Naive thymus-derived CD8-positive, alpha-beta T cell (primary cell): ENCODE results near the gene TOR1A. TPM values are rescaled to one million over a fixed set of nuclear protein-coding genes. Genes with fewer than 3 reads are reported as not detected.

Experiments used
- ATAC-seq, 2 donors: fragments of 150-1000 bp; cut with Tn5 transposase in 1 of 2; sonication (Bioruptor Pico), chemical (Tn5 transposase) in 1 of 2; 1 replicate in 1 of 2; 2 replicates in 1 of 2; pipeline ENCODE4 v1.10.0; 2021; ENCODE audit warnings: mild to moderate bottlenecking in 2 of 2, moderate library complexity in 2 of 2
- POLR2A ChIA-PET: fragments of 350-600 bp; sonication (Branson Sonifier 250); formaldehyde crosslinking; loops from one replicate; lab custom pipeline; 2021; ENCODE audit warnings: antibody characterized with exemption; lab: Charles Lee
- DNase-seq, 10 donors: peaks; one replicate each; pipeline versions ENCODE4 v3.0.0 to v3.0.0-alpha.2; 2020 to 2022
- H3K27ac Mint-ChIP-seq, 10 donors: one replicate each; pipeline ENCODE4 v1.8.0; 2020 to 2022; ENCODE audit warnings: mild to moderate bottlenecking in 10 of 10, mixed read lengths in 10 of 10, moderate library complexity in 4 of 10, inconsistent platforms in 1 of 10
- H3K27me3 Mint-ChIP-seq, 5 donors: one replicate each; pipeline ENCODE4 v1.8.0; 2021 to 2022; ENCODE audit warnings: mixed read lengths in 5 of 5
- H3K36me3 Mint-ChIP-seq, 3 donors: one replicate each; pipeline ENCODE4 v1.8.0; 2020 to 2022; ENCODE audit warnings: mixed read lengths in 3 of 3, mild to moderate bottlenecking in 2 of 3, inconsistent platforms in 1 of 3
- H3K4me1 Mint-ChIP-seq, 4 donors: one replicate each; pipeline ENCODE4 v1.8.0; 2021 to 2022; ENCODE audit warnings: mixed read lengths in 4 of 4
- H3K4me3 Mint-ChIP-seq, 10 donors: one replicate each; pipeline ENCODE4 v1.8.0; 2020 to 2022; ENCODE audit warnings: mild to moderate bottlenecking in 10 of 10, mixed read lengths in 10 of 10, moderate library complexity in 6 of 10, inconsistent platforms in 1 of 10
- H3K9me3 Mint-ChIP-seq, 9 donors: one replicate each; pipeline ENCODE4 v1.8.0; 2020 to 2022; ENCODE audit warnings: mixed read lengths in 9 of 9, mild to moderate bottlenecking in 3 of 9, inconsistent platforms in 1 of 9, moderate library complexity in 1 of 9
- polyA plus RNA-seq, 3 donors: library from polyadenylated mRNA; unstranded; fragments of 300-500 nt; fragmentation: Illumina TruSeq; gene quantifications; one replicate each; pipeline ENCODE4 v1.2.3, GENCODE V29; 2021
- total RNA-seq, 8 experiments: library from RNA in 2 of 8; stranded (reverse) in 2 of 8; gene quantifications; one replicate each; pipeline ENCODE4 v1.2.3 and lab custom pipeline; 2021 to 2026

TOR1A gene
- total and polyA plus RNA-seq, 5 experiments from 2014 or later, result 33.4 to 55.0 (median 42.6) TPM

DNA sequence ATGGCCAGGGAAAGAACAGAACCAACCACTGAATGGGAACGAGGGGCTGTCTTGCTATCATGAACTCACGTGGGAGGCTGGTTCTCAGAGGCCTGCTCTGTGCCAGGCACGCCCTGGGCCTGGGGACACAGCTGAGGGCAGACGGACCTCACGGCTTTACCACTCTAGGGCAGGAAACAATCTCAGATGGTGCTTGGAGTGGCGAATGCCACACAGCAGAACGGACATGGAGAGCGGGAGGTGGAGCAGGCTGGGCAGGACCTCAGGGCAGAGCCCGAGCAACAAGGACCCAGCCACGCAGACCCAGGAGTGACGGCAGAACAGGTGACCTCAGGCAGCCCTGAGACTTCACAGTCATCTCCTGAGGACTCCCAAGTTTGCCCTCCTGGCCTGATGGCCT, 8.7 kb downstream of the TOR1A start:
- DNase-seq, result no peak
- POLR2A ChIA-PET, result no interaction called here
- H3K27me3 Mint-ChIP-seq, result no peaks in the 10 kb centered on the region
- H3K4me3 Mint-ChIP-seq, result no peak overlapping the region
- peaks cover 8 to 29% (median 20%) of the 10 kb centered on the region in 4 donors for H3K4me1 Mint-ChIP-seq
- no peaks in the 10 kb centered on the region for H3K9me3 Mint-ChIP-seq
- no peak for ATAC-seq
- H3K27ac Mint-ChIP-seq, result peak overlapping the region in 4 of 10 donors; percentile 21 to 89 (median 57)
- peaks cover 0 to 86% (median 13%) of the 10 kb centered on the region in 3 donors for H3K36me3 Mint-ChIP-seq

DNA sequence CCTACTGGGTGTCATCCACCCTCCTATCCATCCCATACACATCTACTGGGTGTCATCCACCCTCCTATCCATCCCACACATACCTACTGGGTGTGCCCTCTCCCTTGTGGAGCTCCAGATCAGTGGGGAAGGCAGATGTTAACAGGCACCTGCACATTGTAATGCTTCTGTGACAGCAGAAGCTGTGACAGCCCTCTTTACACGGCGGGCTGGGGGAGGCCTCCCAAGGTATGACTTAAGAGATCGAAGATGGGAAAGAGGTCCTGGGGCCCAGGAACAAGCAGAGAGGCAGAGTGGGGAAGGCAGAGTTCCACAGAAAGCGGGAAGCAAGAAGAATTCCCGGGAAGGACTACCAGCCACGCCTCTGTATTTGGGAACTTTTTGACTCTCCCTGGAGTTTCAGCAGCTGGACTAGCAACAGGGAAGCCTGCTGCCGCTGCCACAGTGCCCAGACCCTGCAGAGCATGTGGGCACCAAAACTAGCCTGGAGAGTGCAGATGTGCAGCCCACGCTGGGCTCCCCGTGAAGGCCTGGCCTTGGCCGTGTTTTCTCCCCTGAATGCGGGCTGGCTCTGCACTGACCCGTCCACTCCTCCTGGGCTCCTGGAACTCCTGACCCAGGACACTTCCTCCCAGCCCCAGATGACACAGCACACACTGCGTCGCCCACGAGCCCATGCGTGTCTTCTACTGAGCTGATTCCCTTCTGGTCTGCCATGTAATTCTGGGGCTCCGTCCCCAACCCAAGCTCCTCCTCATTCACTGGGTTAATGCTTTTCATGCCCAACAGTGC, 9.3 kb downstream of the TOR1A start:
- no peak for ATAC-seq
- Mint-ChIP-seq H3K27ac (peak overlapping the region in 7 of 10 donors; percentile 19 to 78 (median 52)), H3K4me1 (peaks cover 12 to 25% (median 19%) of the 10 kb centered on the region in 4 donors), H3K36me3 (peaks cover 0 to 89% (median 13%) of the 10 kb centered on the region in 3 donors), H3K4me3 (peak overlapping the region in 2 of 10 donors; percentile 4 to 38), H3K9me3 (no peaks in the 10 kb centered on the region), H3K27me3 (no peaks in the 10 kb centered on the region)
- no peak for DNase-seq
- POLR2A ChIA-PET, result no interaction called here

DNA sequence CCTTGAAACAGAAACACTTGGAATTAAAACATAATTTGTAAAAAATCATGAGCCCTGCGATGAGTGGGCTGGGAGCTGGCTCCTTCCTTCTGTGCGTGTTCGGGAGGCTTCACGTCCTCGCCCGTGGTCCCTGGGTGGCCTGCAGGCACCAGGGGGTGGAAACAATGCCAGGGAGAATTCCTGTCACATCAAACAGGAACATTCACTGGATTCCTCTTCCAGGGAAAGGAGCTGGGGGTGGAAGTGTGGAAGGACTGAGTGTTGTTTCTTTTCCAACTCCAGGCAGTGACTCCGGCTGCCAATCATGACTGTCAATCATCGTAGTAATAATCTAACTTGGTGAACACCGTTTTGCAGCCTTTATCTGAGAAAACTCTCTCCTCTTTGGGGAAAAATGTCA, 10.3 kb downstream of the TOR1A start:
- Mint-ChIP-seq H3K36me3 (peaks cover 0 to 89% (median 13%) of the 10 kb centered on the region in 3 donors), H3K9me3 (no peaks in the 10 kb centered on the region), H3K4me1 (peaks cover 10 to 24% (median 16%) of the 10 kb centered on the region in 4 donors), H3K4me3 (no peak overlapping the region), H3K27ac (peak overlapping the region in 3 of 10 donors; percentile 63 to 78 (median 65)), H3K27me3 (no peaks in the 10 kb centered on the region)
- ATAC-seq, result no peak
- POLR2A ChIA-PET, result no interaction called here
- DNase-seq, result no peak

DNA sequence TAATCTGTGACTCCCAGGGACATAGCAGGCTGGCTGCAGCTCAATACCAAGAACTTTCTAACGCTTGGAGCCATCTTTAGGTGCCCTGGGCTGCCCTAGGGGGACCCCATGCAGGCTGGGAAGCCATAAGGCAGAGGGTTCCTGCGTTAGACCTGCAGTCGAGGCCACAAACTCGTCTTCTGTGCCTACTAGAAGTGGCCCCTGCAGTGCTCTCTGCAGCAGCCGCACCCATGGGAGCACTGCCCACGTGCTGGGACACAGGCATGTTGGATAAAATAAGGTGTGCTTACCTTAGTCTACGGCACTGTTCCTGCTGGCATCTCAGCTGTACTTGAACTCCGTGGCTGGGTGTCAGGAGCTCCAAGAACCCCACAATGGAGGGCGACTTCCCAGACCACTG, 11.6 kb downstream of the TOR1A start:
- peaks cover 7 to 25% (median 14%) of the 10 kb centered on the region in 4 donors for H3K4me1 Mint-ChIP-seq
- no peaks in the 10 kb centered on the region for H3K9me3 Mint-ChIP-seq
- no peaks in the 10 kb centered on the region for H3K27me3 Mint-ChIP-seq
- H3K27ac Mint-ChIP-seq, result peak overlapping the region in 4 of 10 donors; percentile 12 to 88 (median 53)
- DNase-seq (no peak), ATAC-seq (no peak)
- POLR2A ChIA-PET, result interaction anchor here (1.2 kb wide), 1 partner anchor 22 kb away, joined by 5 read pairs; the partner anchor contains the start of genes C9orf78 and USP20
- peaks cover 0 to 89% (median 11%) of the 10 kb centered on the region in 3 donors for H3K36me3 Mint-ChIP-seq
- H3K4me3 Mint-ChIP-seq, result no peak overlapping the region

DNA sequence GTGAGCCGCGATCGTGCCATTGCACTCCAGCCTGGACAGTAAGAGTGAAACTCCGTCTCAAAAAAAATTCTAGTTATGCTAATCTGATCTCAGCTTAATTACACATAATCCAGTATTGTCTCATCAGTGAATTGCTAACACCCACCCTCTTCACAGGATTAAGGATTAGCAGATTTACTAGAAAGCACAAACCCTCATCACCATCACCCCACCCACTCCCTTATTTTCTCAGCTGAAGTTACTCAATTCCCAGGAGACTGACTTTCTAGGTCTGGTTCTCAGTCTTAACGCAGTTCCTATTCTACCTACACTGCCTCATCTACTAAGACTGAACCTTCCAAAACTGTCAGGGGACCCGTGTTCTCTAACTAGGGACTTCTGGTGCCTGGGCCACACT, 12.0 kb downstream of the TOR1A start:
- ATAC-seq (no peak), DNase-seq (no peak)
- POLR2A ChIA-PET, result interaction anchor here (1.2 kb wide), 1 partner anchor 23 kb away, joined by 5 read pairs; the partner anchor contains the start of genes C9orf78 and USP20
- Mint-ChIP-seq H3K4me1 (peaks cover 9 to 29% (median 14%) of the 10 kb centered on the region in 4 donors), H3K27ac (peak overlapping the region in 7 of 10 donors; percentile 12 to 88 (median 33)), H3K4me3 (no peak overlapping the region), H3K27me3 (no peaks in the 10 kb centered on the region), H3K36me3 (peaks cover 3 to 89% (median 15%) of the 10 kb centered on the region in 3 donors), H3K9me3 (no peaks in the 10 kb centered on the region)

DNA sequence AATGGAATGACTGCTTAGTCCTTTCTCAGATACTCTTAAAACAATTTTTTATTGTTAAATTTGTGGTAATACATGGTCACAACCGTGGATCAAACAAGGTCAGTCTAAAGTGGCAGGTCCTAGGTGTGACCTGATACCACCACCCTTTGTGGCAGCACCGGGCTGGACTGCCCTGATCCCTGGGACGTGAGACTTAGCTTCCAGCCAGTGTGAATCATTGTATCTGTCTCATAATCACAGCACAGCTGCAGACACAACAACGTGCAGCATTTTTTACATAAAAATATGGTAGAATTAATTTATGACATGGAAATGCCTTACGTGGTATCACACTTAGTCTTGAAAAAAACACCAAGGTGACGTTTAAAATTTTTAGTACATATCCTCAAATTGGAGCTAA, 13.1 kb downstream of the TOR1A start:
- no peak overlapping the region for H3K4me3 Mint-ChIP-seq
- peak overlapping the region in 1 of 10 donors; percentile 44 for H3K27ac Mint-ChIP-seq
- no peak for DNase-seq
- no peaks in the 10 kb centered on the region for H3K9me3 Mint-ChIP-seq
- POLR2A ChIA-PET, result interaction anchor here (0.6 kb wide), 1 partner anchor 72 kb away, joined by 4 read pairs; no protein-coding TSS in a partner anchor
- ATAC-seq, result no peak
- H3K36me3 Mint-ChIP-seq, result peaks cover 4 to 89% (median 9%) of the 10 kb centered on the region in 3 donors
- H3K27me3 Mint-ChIP-seq, result no peaks in the 10 kb centered on the region
- H3K4me1 Mint-ChIP-seq, result peaks cover 8 to 34% (median 16%) of the 10 kb centered on the region in 4 donors

DNA sequence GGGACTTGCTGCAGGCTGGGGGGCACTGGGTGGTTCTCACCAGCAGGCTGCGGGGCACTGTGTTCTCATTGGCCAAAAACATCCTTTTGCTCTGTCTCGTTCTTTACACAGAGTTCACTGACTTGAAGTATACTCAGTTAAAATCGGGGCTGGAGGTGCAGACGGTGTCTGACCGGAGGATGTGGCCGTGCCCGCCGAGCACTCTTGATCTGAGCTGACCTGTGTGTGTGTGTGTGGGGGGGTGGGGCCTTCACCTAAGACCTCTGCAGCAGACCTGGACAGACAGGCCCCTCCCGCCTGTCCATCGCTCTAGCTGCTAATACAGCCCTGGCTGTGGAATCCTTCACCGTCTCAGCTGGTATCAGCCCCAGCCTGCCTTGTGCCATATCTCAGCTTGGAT, 13.8 kb downstream of the TOR1A start:
- peak overlapping the region in 1 of 10 donors; percentile 24 for H3K27ac Mint-ChIP-seq
- peaks cover 4 to 86% (median 7%) of the 10 kb centered on the region in 3 donors for H3K36me3 Mint-ChIP-seq
- H3K27me3 Mint-ChIP-seq, result no peaks in the 10 kb centered on the region
- peaks cover 6 to 36% (median 20%) of the 10 kb centered on the region in 4 donors for H3K4me1 Mint-ChIP-seq
- ATAC-seq (no peak), DNase-seq (no peak)
- no peak overlapping the region for H3K4me3 Mint-ChIP-seq
- no peaks in the 10 kb centered on the region for H3K9me3 Mint-ChIP-seq
- POLR2A ChIA-PET, result no interaction called here

DNA sequence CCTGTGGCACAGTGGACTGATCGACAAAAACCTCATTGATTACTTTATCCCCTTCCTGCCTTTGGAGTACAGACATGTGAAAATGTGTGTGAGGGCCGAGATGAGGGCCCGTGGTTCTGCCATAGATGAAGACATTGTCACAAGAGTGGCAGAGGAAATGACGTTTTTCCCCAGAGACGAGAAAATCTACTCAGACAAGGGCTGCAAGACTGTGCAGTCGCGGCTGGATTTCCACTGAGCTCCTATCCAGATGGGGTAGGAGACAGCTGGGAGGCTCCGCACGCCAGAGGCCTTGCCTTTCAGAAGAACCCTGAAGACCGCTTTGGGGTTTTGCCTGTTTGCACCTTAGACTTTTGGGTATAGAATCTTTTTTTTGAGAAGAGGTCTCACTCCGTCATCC, 14.6 kb downstream of the TOR1A start:
- ATAC-seq (no peak), DNase-seq (no peak)
- Mint-ChIP-seq H3K9me3 (no peaks in the 10 kb centered on the region), H3K36me3 (peaks cover 4 to 80% (median 7%) of the 10 kb centered on the region in 3 donors), H3K4me3 (peak overlapping the region in 1 of 10 donors; percentile 15), H3K27ac (peak overlapping the region in 2 of 10 donors; percentile 4 to 27), H3K4me1 (peaks cover 3 to 39% (median 22%) of the 10 kb centered on the region in 4 donors), H3K27me3 (no peaks in the 10 kb centered on the region)
- POLR2A ChIA-PET, result no interaction called here

DNA sequence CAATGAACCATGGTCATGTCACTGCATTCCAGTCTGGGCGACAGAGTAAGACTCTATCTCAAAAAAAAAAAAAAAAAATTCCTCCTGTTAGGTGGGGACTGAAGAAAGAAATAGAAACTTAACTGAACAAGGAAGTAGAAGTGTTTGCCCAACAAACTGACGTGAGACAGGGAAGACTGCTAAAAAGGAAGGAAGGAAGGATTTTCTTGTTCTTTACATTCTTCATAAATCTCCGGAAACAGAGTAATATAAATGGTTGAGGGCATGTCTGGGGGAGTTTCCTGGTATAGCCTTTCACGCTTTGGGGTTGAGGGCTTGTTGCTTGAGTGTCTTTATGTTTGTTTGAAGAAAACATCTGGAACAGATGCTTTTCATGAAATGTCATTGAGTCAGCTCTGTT, 17.9 kb downstream of the TOR1A start:
- Mint-ChIP-seq H3K4me1 (peaks cover 6 to 43% (median 29%) of the 10 kb centered on the region in 4 donors), H3K9me3 (no peaks in the 10 kb centered on the region), H3K27me3 (no peaks in the 10 kb centered on the region), H3K4me3 (peak overlapping the region in 7 of 10 donors; percentile 16 to 78 (median 60)), H3K36me3 (peaks cover 4 to 55% (median 7%) of the 10 kb centered on the region in 3 donors), H3K27ac (peak overlapping the region in 9 of 10 donors; percentile 41 to 91 (median 81))
- no peak for DNase-seq
- no peak for ATAC-seq
- POLR2A ChIA-PET, result no interaction called here

DNA sequence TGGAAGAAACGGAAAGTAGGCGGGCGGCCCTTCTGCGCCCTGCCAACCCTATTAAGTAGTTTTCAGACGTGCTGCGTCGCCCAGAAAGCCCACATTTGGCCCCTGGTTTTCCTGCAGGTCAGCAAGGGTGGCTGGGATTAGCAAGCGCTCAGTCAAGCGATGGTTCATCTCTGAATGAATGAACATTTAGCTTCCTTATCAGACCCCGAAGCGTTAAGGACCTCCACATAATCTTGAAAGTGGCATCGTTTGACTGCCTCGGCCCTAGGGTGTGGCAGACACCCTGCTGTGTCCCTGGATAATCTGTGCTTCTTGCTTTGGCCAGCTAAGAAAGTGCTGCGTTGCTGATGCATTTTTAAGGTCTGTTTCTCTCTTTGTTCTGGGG, 20.3 kb downstream of the TOR1A start:
- POLR2A ChIA-PET, result interaction anchor here (0.5 to 2.9 kb wide), 12 partner anchors 15 to 1822 kb away, joined by 3 to 7 read pairs (median 4); partner anchors contain the start of genes C9orf78 and TOR1A
- no peak for ATAC-seq
- H3K4me1 Mint-ChIP-seq, result peaks cover 6 to 40% (median 27%) of the 10 kb centered on the region in 4 donors

DNA sequence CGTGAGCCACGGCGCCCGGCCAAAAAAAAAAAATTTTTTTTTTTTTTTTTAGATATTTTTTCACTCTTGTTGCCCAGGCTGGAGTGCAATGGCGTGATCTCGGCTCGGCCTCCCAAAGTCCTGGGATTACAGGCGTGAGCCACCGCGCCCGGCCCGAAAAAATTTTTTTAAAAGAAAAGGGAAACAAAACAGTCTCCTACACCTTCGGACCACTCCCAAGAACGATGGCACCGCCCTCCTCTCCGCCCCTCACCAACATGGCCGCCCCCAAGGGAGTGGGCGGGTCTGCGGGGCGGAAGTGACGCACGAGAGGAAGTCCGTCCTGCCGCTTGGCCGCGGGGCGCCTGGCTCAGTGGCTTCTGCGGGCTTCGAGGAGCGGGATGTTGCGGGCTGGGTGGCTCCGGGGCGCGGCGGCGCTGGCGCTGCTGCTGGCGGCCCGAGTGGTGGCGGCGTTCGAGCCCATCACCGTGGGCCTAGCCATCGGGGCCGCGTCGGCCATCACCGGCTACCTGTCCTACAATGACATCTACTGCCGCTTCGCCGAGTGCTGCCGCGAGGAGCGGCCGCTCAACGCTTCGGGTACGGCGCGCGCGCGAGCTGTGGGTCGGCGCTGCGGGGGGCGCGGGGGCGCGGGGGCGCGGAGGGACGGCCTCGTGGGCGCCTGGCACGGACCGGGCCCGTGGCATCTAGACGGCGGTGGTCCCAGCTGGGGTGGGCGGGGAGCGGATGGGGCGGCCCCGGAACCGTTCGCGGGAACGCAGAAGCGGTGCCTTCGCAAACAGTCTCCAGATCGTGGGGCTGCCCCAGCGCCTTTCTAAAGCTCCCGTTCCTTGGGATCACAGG, 20.9 kb downstream of the TOR1A start, which contains the start of gene TOR1B:
Gene TOR1B (plus strand): TSS at position 352 of the 843 bp plus-strand sequence. CDS start 29 bp downstream, at position 381.
- H3K36me3 Mint-ChIP-seq, result peaks cover 4 to 26% (median 7%) of the 10 kb centered on the region in 3 donors
- H3K4me3 Mint-ChIP-seq, result peak within 1 kb of the TSS; percentile 86 to 96 (median 92)
- H3K27ac Mint-ChIP-seq, result peak within 1 kb of the TSS; percentile 91 to 98 (median 96)
- POLR2A ChIA-PET, result interaction anchor here (0.5 to 2.9 kb wide), 18 partner anchors 16 to 1822 kb away, joined by 3 to 7 read pairs (median 4); partner anchors contain the start of genes C9orf78 and TOR1A
- DNase-seq (peak; percentile 92 to 98 (median 96)), ATAC-seq (peak; percentile 90 to 94)
- no peaks in the 10 kb centered on the region for H3K9me3 Mint-ChIP-seq
- no peaks in the 10 kb centered on the region for H3K27me3 Mint-ChIP-seq
- peaks cover 6 to 37% (median 27%) of the 10 kb centered on the region in 4 donors for H3K4me1 Mint-ChIP-seq

More for the DNA sequence above, 20.3 kb downstream of the TOR1A start:
- peak overlapping the region in 9 of 10 donors; percentile 63 to 98 (median 91) for H3K27ac Mint-ChIP-seq
- peak overlapping the region; percentile 86 to 96 (median 92) for H3K4me3 Mint-ChIP-seq
- peaks cover 4 to 31% (median 7%) of the 10 kb centered on the region in 3 donors for H3K36me3 Mint-ChIP-seq
- H3K27me3 Mint-ChIP-seq, result no peaks in the 10 kb centered on the region
- no peaks in the 10 kb centered on the region for H3K9me3 Mint-ChIP-seq
- DNase-seq, result no peak

DNA sequence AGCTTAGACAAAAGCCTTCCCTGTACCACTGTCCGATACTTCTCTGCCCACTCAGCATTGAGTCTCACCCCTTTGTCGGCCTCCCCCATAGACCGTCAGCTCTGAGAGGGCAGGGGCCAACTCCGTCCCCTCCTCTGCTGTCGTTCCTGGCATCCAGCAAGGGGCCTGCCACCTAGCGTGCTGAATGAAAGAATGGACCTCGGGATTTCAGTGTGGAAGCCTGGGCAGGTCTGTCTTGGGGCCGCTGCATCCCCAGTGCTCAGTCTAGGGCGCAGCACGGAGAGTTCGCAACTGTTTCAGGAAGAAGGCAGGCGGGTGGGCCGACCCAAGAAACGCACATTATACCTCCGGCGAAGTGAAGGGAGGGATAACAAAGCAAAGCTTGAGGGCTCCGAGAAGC, 22.4 kb downstream of the TOR1A start:
- Mint-ChIP-seq H3K36me3 (peaks cover 0 to 10% (median 0%) of the 10 kb centered on the region in 3 donors), H3K4me3 (peak overlapping the region in 9 of 10 donors; percentile 45 to 95 (median 69)), H3K27me3 (no peaks in the 10 kb centered on the region), H3K9me3 (no peaks in the 10 kb centered on the region), H3K27ac (peak overlapping the region in 8 of 10 donors; percentile 13 to 79 (median 54)), H3K4me1 (peaks cover 6 to 29% (median 23%) of the 10 kb centered on the region in 4 donors)
- DNase-seq (no peak), ATAC-seq (no peak)
- POLR2A ChIA-PET, result interaction anchor here (0.6 to 2.9 kb wide), 3 partner anchors 33 to 972 kb away, joined by 3 to 7 read pairs (median 7); partner anchors contain the start of genes C9orf78, SPOUT1 and USP20
